ENCODE measurements around the gene RUNX2.

GRCh38 chr6:45480752-45481415 lies 152.8 kb downstream of the RUNX2 start:
- TF ChIP-seq CTCF (IDR thresholded peaks at IDR 0.05), result no peak
- TF ChIP-seq REST (IDR thresholded peaks at IDR 0.05; ENCODE audit: insufficient read depth in 1 of 2, low read depth in 2 of 2, low read length in 1 of 2), result no peak
- TF ChIP-seq POLR2AphosphoS5 (IDR thresholded peaks at IDR 0.05; ENCODE audit: low read depth, low read length), result no peak
